ENCODE measurements around the gene ICA1. TPM values are rescaled to one million over a fixed set of nuclear protein-coding genes. Genes with fewer than 3 reads are reported as not detected.

ICA1 gene
- total and polyA plus RNA-seq, 2 experiments from 2014 or later: 45.2 to 83.7 TPM

DNA sequence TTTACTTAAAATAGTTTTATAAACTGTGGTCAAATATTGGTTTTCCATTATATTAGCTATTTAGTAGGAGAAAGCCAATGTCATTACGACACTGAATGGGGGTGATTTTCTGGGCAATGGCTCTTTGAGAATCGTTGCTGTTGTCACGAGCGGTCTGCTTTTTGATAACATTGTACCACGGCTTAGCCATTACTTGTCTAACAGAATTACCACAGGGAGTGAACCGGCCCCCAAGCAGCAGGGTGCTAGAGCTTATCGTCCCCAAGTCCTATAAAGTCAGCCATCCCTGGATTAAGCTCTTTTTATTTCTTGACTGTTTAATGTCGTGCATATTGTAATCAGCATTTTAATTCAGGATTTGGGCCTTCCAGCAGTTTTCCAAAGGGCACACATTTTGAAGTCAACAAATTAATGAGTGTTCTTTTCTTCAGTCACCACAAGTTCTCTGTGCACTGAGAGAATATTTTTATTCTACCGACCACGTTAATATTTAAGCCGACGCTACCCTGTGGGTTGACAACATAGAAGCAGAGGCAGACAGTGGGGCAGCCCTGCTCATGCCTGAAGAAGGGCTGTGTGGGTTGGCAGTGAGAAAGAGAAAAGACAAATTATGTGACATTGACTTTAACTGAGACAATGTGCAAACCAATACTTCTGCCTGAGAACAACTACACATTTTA, 125.8 kb downstream of the ICA1 start:
- DNase-seq (ENCODE audit: low spot score): no peak
- Histone ChIP-seq H3K27me3 (ENCODE audit: insufficient read depth) (no peaks in the 10 kb centered on the region), H3K4me1 (ENCODE audit: insufficient read depth) (no peaks in the 10 kb centered on the region), H3K4me2 (no peak overlapping the region), H3K4me3 (no peak overlapping the region), H2AFZ (no peak overlapping the region), H3K36me3 (ENCODE audit: insufficient read depth) (no peaks in the 10 kb centered on the region), H3F3A (replicated peaks; ENCODE audit: low read depth) (no peaks in the 10 kb centered on the region), H4K20me1 (replicated peaks; ENCODE audit: insufficient read depth) (no peaks in the 10 kb centered on the region), H3K27ac (ENCODE audit: low read depth) (no peak overlapping the region), H3K9me2 (ENCODE audit: insufficient read depth) (no peaks in the 10 kb centered on the region), H3K79me2 (replicated peaks; ENCODE audit: insufficient read depth) (no peaks in the 10 kb centered on the region)
- no peak for ATAC-seq
- Mint-ChIP-seq H3K4me1 (no peaks in the 10 kb centered on the region), H3K4me3 (no peak overlapping the region), H3K36me3 (ENCODE audit: low read depth) (no peaks in the 10 kb centered on the region), H3K27me3 (ENCODE audit: insufficient read depth, low read depth, poor library complexity) (peaks cover 1% of the 10 kb centered on the region), H3K9me3 (no peaks in the 10 kb centered on the region), H3K27ac (no peak overlapping the region)
- no peak for TF ChIP-seq JUNB (IDR thresholded peaks at IDR 0.05; ENCODE audit: unreplicated experiment)
- TF ChIP-seq, protein P1, sequence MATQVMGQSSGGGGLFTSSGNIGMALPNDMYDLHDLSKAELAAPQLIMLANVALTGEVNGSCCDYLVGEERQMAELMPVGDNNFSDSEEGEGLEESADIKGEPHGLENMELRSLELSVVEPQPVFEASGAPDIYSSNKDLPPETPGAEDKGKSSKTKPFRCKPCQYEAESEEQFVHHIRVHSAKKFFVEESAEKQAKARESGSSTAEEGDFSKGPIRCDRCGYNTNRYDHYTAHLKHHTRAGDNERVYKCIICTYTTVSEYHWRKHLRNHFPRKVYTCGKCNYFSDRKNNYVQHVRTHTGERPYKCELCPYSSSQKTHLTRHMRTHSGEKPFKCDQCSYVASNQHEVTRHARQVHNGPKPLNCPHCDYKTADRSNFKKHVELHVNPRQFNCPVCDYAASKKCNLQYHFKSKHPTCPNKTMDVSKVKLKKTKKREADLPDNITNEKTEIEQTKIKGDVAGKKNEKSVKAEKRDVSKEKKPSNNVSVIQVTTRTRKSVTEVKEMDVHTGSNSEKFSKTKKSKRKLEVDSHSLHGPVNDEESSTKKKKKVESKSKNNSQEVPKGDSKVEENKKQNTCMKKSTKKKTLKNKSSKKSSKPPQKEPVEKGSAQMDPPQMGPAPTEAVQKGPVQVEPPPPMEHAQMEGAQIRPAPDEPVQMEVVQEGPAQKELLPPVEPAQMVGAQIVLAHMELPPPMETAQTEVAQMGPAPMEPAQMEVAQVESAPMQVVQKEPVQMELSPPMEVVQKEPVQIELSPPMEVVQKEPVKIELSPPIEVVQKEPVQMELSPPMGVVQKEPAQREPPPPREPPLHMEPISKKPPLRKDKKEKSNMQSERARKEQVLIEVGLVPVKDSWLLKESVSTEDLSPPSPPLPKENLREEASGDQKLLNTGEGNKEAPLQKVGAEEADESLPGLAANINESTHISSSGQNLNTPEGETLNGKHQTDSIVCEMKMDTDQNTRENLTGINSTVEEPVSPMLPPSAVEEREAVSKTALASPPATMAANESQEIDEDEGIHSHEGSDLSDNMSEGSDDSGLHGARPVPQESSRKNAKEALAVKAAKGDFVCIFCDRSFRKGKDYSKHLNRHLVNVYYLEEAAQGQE (IDR thresholded peaks at IDR 0.05; ENCODE audit: unreplicated experiment): no peak
- no peak for TF ChIP-seq POLR2AphosphoS5 (IDR thresholded peaks at IDR 0.05; ENCODE audit: low read depth)
- TF ChIP-seq, protein P2, sequence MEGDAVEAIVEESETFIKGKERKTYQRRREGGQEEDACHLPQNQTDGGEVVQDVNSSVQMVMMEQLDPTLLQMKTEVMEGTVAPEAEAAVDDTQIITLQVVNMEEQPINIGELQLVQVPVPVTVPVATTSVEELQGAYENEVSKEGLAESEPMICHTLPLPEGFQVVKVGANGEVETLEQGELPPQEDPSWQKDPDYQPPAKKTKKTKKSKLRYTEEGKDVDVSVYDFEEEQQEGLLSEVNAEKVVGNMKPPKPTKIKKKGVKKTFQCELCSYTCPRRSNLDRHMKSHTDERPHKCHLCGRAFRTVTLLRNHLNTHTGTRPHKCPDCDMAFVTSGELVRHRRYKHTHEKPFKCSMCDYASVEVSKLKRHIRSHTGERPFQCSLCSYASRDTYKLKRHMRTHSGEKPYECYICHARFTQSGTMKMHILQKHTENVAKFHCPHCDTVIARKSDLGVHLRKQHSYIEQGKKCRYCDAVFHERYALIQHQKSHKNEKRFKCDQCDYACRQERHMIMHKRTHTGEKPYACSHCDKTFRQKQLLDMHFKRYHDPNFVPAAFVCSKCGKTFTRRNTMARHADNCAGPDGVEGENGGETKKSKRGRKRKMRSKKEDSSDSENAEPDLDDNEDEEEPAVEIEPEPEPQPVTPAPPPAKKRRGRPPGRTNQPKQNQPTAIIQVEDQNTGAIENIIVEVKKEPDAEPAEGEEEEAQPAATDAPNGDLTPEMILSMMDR (conservative IDR thresholded peaks at IDR 0.05; ENCODE audit: low read depth in 2 of 2): no peak
- TF ChIP-seq, protein P3, sequence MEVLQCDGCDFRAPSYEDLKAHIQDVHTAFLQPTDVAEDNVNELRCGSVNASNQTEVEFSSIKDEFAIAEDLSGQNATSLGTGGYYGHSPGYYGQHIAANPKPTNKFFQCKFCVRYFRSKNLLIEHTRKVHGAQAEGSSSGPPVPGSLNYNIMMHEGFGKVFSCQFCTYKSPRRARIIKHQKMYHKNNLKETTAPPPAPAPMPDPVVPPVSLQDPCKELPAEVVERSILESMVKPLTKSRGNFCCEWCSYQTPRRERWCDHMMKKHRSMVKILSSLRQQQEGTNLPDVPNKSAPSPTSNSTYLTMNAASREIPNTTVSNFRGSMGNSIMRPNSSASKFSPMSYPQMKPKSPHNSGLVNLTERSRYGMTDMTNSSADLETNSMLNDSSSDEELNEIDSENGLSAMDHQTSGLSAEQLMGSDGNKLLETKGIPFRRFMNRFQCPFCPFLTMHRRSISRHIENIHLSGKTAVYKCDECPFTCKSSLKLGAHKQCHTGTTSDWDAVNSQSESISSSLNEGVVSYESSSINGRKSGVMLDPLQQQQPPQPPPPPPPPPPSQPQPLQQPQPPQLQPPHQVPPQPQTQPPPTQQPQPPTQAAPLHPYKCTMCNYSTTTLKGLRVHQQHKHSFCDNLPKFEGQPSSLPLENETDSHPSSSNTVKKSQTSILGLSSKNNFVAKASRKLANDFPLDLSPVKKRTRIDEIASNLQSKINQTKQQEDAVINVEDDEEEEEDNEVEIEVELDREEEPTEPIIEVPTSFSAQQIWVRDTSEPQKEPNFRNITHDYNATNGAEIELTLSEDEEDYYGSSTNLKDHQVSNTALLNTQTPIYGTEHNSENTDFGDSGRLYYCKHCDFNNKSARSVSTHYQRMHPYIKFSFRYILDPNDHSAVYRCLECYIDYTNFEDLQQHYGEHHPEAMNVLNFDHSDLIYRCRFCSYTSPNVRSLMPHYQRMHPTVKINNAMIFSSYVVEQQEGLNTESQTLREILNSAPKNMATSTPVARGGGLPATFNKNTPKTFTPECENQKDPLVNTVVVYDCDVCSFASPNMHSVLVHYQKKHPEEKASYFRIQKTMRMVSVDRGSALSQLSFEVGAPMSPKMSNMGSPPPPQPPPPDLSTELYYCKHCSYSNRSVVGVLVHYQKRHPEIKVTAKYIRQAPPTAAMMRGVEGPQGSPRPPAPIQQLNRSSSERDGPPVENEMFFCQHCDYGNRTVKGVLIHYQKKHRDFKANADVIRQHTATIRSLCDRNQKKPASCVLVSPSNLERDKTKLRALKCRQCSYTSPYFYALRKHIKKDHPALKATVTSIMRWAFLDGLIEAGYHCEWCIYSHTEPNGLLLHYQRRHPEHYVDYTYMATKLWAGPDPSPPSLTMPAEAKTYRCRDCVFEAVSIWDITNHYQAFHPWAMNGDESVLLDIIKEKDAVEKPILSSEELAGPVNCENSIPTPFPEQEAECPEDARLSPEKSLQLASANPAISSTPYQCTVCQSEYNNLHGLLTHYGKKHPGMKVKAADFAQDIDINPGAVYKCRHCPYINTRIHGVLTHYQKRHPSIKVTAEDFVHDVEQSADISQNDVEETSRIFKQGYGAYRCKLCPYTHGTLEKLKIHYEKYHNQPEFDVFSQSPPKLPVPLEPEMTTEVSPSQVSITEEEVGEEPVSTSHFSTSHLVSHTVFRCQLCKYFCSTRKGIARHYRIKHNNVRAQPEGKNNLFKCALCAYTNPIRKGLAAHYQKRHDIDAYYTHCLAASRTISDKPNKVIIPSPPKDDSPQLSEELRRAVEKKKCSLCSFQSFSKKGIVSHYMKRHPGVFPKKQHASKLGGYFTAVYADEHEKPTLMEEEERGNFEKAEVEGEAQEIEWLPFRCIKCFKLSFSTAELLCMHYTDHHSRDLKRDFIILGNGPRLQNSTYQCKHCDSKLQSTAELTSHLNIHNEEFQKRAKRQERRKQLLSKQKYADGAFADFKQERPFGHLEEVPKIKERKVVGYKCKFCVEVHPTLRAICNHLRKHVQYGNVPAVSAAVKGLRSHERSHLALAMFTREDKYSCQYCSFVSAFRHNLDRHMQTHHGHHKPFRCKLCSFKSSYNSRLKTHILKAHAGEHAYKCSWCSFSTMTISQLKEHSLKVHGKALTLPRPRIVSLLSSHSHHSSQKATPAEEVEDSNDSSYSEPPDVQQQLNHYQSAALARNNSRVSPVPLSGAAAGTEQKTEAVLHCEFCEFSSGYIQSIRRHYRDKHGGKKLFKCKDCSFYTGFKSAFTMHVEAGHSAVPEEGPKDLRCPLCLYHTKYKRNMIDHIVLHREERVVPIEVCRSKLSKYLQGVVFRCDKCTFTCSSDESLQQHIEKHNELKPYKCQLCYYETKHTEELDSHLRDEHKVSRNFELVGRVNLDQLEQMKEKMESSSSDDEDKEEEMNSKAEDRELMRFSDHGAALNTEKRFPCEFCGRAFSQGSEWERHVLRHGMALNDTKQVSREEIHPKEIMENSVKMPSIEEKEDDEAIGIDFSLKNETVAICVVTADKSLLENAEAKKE (CRISPR knock-in tag; IDR thresholded peaks at IDR 0.05): no peak
- TF ChIP-seq, protein P4, sequence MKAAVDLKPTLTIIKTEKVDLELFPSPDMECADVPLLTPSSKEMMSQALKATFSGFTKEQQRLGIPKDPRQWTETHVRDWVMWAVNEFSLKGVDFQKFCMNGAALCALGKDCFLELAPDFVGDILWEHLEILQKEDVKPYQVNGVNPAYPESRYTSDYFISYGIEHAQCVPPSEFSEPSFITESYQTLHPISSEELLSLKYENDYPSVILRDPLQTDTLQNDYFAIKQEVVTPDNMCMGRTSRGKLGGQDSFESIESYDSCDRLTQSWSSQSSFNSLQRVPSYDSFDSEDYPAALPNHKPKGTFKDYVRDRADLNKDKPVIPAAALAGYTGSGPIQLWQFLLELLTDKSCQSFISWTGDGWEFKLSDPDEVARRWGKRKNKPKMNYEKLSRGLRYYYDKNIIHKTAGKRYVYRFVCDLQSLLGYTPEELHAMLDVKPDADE (IDR thresholded peaks at IDR 0.05): no peak
- no peak for TF ChIP-seq STAT1 (IDR thresholded peaks at IDR 0.05; ENCODE audit: unreplicated experiment)
- TF ChIP-seq ZNF331 (CRISPR knock-in tag; IDR thresholded peaks at IDR 0.05; ENCODE audit: low read depth): no peak
- no peak for TF ChIP-seq ZNF114 (CRISPR knock-in tag; IDR thresholded peaks at IDR 0.05)
- no peak for TF ChIP-seq EZH2 (IDR thresholded peaks at IDR 0.05; ENCODE audit: low read depth, unreplicated experiment)
- TF ChIP-seq NANOG (IDR thresholded peaks at IDR 0.05; ENCODE audit: borderline replicate concordance): no peak
- TF ChIP-seq EZH2phosphoT487 (IDR thresholded peaks at IDR 0.05; ENCODE audit: unreplicated experiment): no peak
- no peak for TF ChIP-seq CREB1 (CRISPR knock-in tag; IDR thresholded peaks at IDR 0.05; ENCODE audit: low read depth)
